GM18520 (cell line): ENCODE data around the gene RASL10B.

Experiments used
- ATAC-seq: cut with Tn5 transposase; IDR thresholded peaks from one replicate; pipeline ENCODE4 v1.9.1; 2021; ENCODE audit not compliant: unreplicated experiment

RASL10B gene

DNA sequence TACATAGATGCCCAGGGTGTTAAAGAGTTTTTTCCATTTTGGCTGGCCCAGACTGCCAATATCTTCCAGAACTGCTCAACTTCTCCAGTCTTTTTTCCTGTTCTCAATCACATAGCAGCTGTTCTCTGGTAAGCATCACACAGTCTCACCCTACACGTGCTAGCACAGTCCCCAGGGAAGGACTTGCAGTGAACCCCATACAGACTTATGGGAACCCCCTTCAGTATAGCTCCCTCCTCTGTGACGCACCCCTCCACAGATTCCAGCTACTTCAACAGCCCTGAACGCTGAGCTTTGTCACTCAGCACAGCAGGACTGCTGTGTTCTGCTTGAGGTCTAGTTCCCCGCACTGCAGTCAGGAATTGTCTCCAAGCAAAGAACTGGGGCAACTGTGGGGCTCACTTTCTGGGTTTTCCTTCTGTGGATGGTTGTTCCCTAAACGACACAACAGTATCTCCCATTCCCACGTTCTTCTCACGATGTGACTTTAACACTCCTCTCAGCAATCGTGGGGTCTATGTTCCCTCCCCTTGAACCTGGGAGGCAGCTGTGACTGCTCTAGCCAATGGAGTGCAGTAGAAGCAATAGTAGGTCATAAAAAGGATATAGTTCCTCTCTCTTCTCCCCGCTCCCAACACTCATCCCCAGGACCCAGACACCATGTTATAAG, 60.4 kb downstream of the RASL10B start:
- ATAC-seq: no peak
